ENCODE measurements around the gene TBL3.

- TF ChIP-seq TAF1 (IDR thresholded peaks at IDR 0.05; ENCODE audit: borderline replicate concordance, insufficient read depth, low read length) (no peak), FOXP2 (optimal IDR thresholded peaks at IDR 0.05; ENCODE audit: borderline replicate concordance, extremely low read depth, extremely low read length, insufficient read depth) (no peak)
Measured at GRCh38 chr16:1992704-1993317, 21.0 kb downstream of the TBL3 start.
